HUES64 (cell line): ENCODE data around the gene LAMA3.

Experiments used
- H3K27ac ChIP-seq: 2 replicates; pipeline ENCODE4 v1.7.0; 2013; ENCODE audit warnings: low read depth, low read length, inconsistent platforms
- H3K27me3 ChIP-seq: 2 replicates; pipeline ENCODE4 v1.6.1; 2013; ENCODE audit warnings: mild to moderate bottlenecking, low read length; ENCODE audit not compliant: insufficient read depth
- H3K36me3 ChIP-seq: 2 replicates; pipeline ENCODE4 v1.6.1; 2013; ENCODE audit warnings: mild to moderate bottlenecking, low read length; ENCODE audit not compliant: insufficient read depth
- H3K4me1 ChIP-seq: 2 replicates; pipeline ENCODE4 v1.6.1; 2013; ENCODE audit warnings: mild to moderate bottlenecking, low read length, moderate library complexity; ENCODE audit not compliant: insufficient read depth
- H3K4me3 ChIP-seq: 2 replicates; pipeline ENCODE4 v1.5.1; 2013; ENCODE audit warnings: mild to moderate bottlenecking, low read length, moderate library complexity
- H3K9ac ChIP-seq: 2 replicates; pipeline ENCODE4 v1.6.1; 2013; ENCODE audit warnings: mild to moderate bottlenecking, low read depth, low read length
- H3K9me3 ChIP-seq: 2 replicates; pipeline ENCODE4 v1.6.1; 2013; ENCODE audit warnings: low read depth, low read length; ENCODE audit not compliant: insufficient read depth
- WGBS: fragments of 150-250, 120-280 bp; methylation state at CpG from one replicate; pipeline ENCODE4 v1.1.7; 2013; ENCODE audit warnings: missing lambda C conversion rate; 5-methylcytosine and 5-hydroxymethylcytosine counted together

The LAMA3 gene

DNA sequence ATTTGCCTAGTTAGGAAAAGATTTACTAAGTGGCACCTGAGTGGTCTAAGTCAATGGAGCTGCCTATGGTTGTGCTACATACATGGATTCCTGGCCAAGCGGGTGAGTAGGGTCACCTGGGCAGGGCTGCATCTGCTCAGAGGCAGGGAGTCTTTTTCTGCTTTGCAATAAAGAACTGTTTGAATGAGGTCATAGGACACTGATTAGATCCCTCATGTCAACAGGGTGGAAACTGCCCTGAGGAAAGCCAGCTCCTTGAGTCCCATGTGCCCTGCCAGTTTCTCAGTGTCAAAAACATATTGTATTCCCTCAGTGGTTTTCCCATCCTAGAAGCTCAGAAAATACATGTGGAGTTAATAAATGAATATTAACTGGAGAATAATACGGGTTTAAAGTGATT lies 4.6 kb downstream of the LAMA3 start:
- Histone ChIP-seq H3K27ac (no peak overlapping the region), H3K4me3 (no peak overlapping the region), H3K9ac (no peak overlapping the region), H3K36me3 (no peaks in the 10 kb centered on the region), H3K9me3 (no peaks in the 10 kb centered on the region), H3K4me1 (0 out of 2 replicates have a peak, but pooled peaks cover 2% of the 10 kb centered on the region), H3K27me3 (peaks cover 24% of the 10 kb centered on the region)
- WGBS: 85% methylated on average over 2 of the region's 2 CpGs

DNA sequence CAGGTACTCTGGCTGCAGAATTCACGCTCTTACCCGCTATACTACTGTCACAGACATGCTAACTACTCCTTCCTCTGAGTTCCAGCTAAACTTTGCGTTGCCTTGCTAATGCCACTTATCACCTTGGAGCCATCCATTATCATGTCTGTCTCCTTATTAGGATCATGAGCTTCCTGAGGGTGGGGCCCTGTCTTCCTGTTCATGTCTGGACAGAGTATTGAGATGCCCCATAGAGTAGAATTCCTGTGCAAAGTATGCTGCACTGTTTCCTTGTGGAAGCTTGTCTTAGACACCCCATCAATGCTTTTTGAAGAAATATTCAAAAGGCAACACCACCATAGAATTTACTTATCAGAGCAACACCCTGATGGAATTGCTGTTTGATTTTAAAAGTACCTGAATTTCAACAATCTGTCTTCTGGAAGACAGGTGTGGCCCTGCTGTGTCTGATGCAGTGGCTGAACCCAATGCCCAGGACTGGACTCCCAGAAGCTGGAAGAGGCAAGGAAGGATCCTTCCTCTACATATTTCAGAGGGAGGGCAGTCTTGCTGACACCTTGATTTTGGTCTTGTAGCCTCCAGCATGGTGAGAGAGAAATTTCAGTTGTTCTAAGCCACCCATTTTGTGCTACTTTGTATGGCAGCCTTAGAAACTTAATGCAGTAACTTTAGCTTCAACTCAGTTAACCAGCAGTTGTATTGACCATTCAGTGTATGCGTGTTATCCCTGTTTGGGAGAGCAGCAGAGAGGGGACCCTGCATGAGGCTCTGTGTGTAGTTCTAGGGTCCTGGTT lies 5.6 kb downstream of the LAMA3 start:
- Histone ChIP-seq H3K9me3 (no peaks in the 10 kb centered on the region), H3K4me1 (no peaks in the 10 kb centered on the region), H3K36me3 (no peaks in the 10 kb centered on the region), H3K27ac (no peak overlapping the region), H3K4me3 (no peak overlapping the region), H3K27me3 (peaks cover 14% of the 10 kb centered on the region), H3K9ac (no peak overlapping the region)
- WGBS: 85% methylated on average over 4 of the region's 4 CpGs

DNA sequence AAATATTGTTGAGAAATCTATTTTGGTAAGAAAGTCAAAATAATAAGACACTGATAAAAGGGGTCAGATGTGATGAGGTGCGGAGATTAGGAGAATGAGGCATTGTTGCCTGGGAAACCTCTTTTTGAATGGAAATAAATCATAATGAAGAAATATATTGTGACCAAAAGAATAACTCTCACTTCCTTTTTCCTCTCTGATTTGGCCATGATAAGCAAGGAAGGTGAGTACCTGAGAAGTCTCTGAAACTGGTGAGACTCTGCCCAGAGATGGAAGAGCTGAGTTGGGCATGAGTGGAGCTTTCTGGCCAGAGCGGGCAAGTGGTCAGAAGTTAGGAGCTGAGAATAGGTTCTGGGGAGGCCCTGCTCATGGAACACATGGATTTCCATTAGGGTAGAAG lies 11.8 kb downstream of the LAMA3 start:
- Histone ChIP-seq H3K9ac (no peak overlapping the region), H3K4me3 (no peak overlapping the region), H3K9me3 (no peaks in the 10 kb centered on the region), H3K4me1 (no peaks in the 10 kb centered on the region), H3K36me3 (no peaks in the 10 kb centered on the region), H3K27me3 (no peaks in the 10 kb centered on the region), H3K27ac (no peak overlapping the region)
- 81% methylated on average over 2 of the region's 2 CpGs for WGBS

- H3K27ac ChIP-seq: no peak overlapping the region
Measured at GRCh38 chr18:23701544-23702064, 12.4 kb downstream of the LAMA3 start.

GRCh38 chr18:23702606-23703005 lies 13.4 kb downstream of the LAMA3 start:
- H3K9ac ChIP-seq: no peak overlapping the region
- no peaks in the 10 kb centered on the region for H3K4me1 ChIP-seq
- H3K9me3 ChIP-seq: no peaks in the 10 kb centered on the region
- H3K36me3 ChIP-seq: no peaks in the 10 kb centered on the region
- H3K4me3 ChIP-seq: no peak overlapping the region
- no peaks in the 10 kb centered on the region for H3K27me3 ChIP-seq
- no peak overlapping the region for H3K27ac ChIP-seq
- WGBS: 86% methylated on average over 4 of the region's 4 CpGs

More at GRCh38 chr18:23701544-23702064, 12.4 kb downstream of the LAMA3 start:
- 87% methylated on average over 8 of the region's 8 CpGs for WGBS
- H3K9me3 ChIP-seq: no peaks in the 10 kb centered on the region
- no peaks in the 10 kb centered on the region for H3K36me3 ChIP-seq
- H3K27me3 ChIP-seq: no peaks in the 10 kb centered on the region
- H3K9ac ChIP-seq: no peak overlapping the region
- H3K4me1 ChIP-seq: no peaks in the 10 kb centered on the region
- H3K4me3 ChIP-seq: no peak overlapping the region

DNA sequence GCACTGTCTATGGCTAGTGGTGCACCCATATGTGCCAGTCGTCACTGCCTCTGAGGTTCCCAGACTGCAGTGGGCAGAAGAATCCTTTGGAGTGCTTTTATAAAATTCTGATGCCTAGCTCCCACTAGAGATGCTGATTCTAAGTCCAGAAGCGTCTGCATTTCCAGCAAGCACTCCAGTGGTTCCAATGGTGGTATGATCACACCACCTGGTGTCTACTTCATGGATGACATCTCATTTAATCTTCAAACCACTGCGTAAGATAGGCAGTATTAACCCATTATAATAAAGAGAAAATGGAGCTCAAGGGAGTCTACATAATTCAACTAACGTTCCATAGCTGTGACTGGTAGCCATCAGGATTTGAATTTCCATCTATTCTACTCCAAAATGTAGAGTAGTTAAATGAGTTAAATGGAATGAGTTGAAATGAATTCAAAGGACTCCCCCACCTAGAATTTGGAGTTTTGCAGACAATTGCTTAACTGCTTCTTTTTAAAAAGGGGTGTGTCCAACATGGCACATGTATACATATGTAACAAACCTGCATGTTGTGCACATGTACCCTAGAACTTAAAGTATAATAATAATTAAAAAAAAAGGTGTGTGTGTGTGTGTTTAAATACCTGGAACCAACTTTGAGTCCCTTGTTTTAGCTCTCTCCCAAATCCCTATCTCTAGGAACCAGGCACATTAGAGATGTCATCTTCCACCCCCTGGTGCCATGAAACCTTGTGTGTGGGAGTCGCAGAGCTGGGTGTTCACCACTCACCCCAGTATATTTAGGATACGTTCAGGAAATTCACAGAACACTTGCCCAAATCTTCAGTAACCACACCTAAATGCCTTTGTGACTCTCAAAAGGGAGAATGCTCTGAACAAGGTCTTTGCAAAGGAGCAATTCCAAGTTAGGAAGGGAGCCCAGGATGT lies 14.1 kb downstream of the LAMA3 start:
- 74% methylated on average over 4 of the region's 6 CpGs for WGBS
- Histone ChIP-seq H3K4me1 (no peaks in the 10 kb centered on the region), H3K27ac (no peak overlapping the region)

DNA sequence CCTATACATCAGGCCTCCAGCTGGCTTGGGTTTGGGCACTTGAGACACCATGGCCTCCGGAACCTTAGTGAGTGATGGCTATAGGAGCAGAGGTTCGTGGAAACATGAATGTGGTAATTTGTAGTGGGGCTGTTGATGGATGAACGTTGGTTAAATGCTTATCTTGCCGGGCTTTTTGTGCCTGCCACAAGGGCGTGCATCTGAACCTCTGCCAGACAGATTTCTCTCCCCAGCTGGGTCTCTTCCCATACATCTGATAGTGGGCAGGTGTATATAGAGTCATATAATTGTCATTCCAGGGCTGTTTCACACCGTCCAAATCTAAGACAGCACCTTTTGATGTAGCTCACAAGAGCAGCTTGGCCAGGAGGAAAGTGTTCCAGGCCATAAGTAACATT lies 14.7 kb downstream of the LAMA3 start:
- Histone ChIP-seq H3K4me1 (no peaks in the 10 kb centered on the region), H3K9ac (no peak overlapping the region), H3K9me3 (no peaks in the 10 kb centered on the region), H3K27me3 (no peaks in the 10 kb centered on the region), H3K36me3 (no peaks in the 10 kb centered on the region), H3K4me3 (no peak overlapping the region), H3K27ac (no peak overlapping the region)
- WGBS: 88% methylated on average over 6 of the region's 6 CpGs

More for the DNA sequence above, 14.1 kb downstream of the LAMA3 start:
- H3K36me3 ChIP-seq: no peaks in the 10 kb centered on the region
- H3K4me3 ChIP-seq: no peak overlapping the region
- no peaks in the 10 kb centered on the region for H3K9me3 ChIP-seq
- no peaks in the 10 kb centered on the region for H3K27me3 ChIP-seq
- H3K9ac ChIP-seq: no peak overlapping the region

DNA sequence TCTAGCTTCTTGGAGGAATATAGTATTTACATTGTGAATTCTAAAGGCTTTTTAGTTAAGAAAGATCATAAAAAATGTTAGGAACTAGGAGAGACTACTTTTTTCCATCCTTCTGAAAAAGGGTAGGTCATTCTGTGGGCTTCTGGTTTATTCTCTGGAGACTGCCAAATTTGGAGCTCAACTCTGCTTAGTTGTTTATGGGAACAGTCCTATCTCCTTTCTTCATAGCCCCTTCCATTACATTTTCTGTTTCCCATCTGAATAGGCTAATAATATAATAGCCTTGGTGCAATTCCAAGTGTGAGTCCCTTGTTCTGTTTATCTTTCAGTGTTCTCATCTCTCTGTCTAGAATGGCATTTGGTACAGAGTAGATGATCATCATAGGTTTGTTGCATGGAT lies 15.6 kb downstream of the LAMA3 start:
- H3K27me3 ChIP-seq: no peaks in the 10 kb centered on the region
- H3K9ac ChIP-seq: no peak overlapping the region
- H3K4me1 ChIP-seq: no peaks in the 10 kb centered on the region
- H3K27ac ChIP-seq: no peak overlapping the region
- no peaks in the 10 kb centered on the region for H3K36me3 ChIP-seq
- no peak overlapping the region for H3K4me3 ChIP-seq
- H3K9me3 ChIP-seq: no peaks in the 10 kb centered on the region

GRCh38 chr18:23706971-23707640 lies 17.9 kb downstream of the LAMA3 start:
- no peak overlapping the region for H3K9ac ChIP-seq
- H3K36me3 ChIP-seq: no peaks in the 10 kb centered on the region
- H3K27ac ChIP-seq: no peak overlapping the region
- H3K4me3 ChIP-seq: no peak overlapping the region
- WGBS: 97% methylated on average over 3 of the region's 3 CpGs
- no peaks in the 10 kb centered on the region for H3K27me3 ChIP-seq
- H3K4me1 ChIP-seq: no peaks in the 10 kb centered on the region
- no peaks in the 10 kb centered on the region for H3K9me3 ChIP-seq

GRCh38 chr18:23710068-23710527 lies 20.8 kb downstream of the LAMA3 start:
- Histone ChIP-seq H3K4me1 (no peaks in the 10 kb centered on the region), H3K4me3 (no peak overlapping the region), H3K27ac (no peak overlapping the region), H3K9me3 (no peaks in the 10 kb centered on the region), H3K36me3 (no peaks in the 10 kb centered on the region), H3K27me3 (no peaks in the 10 kb centered on the region), H3K9ac (no peak overlapping the region)
- 90% methylated on average over 17 of the region's 17 CpGs for WGBS

GRCh38 chr18:23710946-23711345 lies 21.7 kb downstream of the LAMA3 start:
- Histone ChIP-seq H3K9ac (no peak overlapping the region), H3K36me3 (no peaks in the 10 kb centered on the region), H3K4me1 (no peaks in the 10 kb centered on the region), H3K9me3 (no peaks in the 10 kb centered on the region), H3K27me3 (no peaks in the 10 kb centered on the region), H3K4me3 (no peak overlapping the region), H3K27ac (no peak overlapping the region)
- WGBS: 100% methylated on average over 1 of the region's 1 CpG
